Retinal pigment epithelial cell (primary cell): ENCODE results near the gene THTPA.

Experiments used
- DNase-seq: peaks from one replicate; pipeline ENCODE4 v3.0.0-alpha.2; 2010; ENCODE audit warnings: low read depth
- H3K4me3 ChIP-seq: 2 replicates; pipeline ENCODE4 v1.5.1; 2011; ENCODE audit warnings: mild to moderate bottlenecking, low read length, control low read depth, moderate library complexity
- TF ChIP-seq, protein P1 (sequence below): conservative IDR thresholded peaks from 2 replicates; pipeline ENCODE4 v1.5.1; 2011; ENCODE audit warnings: low read depth, low read length, control low read depth, inconsistent platforms

THTPA gene

DNA sequence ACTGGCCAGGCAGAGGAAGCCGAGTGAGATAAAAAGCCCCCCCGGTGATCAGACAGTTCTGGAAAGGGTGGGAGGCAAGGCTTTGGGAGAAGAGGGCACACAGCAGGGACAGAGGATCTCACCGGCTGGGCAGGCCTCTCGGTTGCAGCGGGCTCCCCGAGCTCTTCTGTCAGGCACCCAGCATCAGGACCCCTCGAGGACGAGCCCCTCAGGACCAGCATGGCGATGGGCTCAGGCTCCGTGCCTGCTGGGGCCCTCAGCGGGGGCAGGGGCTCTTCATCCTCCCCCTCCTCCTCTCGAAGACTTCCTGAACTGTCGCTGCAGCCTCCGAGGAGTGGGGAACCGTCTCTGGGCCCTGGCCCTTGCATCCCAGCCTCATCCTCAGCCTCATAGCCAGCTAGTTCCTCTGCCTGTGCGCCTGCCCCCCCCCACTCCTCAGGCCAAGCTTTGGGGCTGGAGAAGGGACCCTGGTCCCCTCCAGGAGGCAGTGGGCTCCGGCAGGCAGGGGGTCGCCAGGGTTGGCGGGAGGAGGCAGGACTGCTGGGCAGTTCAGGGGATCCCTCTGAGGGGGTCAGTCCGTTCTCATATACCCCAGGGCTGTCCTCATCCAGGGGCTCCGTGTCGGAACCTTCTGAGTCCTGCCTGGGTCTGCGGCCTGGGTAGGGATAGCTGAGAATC lies 14.9 kb downstream of the THTPA start:
- no peak overlapping the region for H3K4me3 ChIP-seq
- TF ChIP-seq, protein P1, sequence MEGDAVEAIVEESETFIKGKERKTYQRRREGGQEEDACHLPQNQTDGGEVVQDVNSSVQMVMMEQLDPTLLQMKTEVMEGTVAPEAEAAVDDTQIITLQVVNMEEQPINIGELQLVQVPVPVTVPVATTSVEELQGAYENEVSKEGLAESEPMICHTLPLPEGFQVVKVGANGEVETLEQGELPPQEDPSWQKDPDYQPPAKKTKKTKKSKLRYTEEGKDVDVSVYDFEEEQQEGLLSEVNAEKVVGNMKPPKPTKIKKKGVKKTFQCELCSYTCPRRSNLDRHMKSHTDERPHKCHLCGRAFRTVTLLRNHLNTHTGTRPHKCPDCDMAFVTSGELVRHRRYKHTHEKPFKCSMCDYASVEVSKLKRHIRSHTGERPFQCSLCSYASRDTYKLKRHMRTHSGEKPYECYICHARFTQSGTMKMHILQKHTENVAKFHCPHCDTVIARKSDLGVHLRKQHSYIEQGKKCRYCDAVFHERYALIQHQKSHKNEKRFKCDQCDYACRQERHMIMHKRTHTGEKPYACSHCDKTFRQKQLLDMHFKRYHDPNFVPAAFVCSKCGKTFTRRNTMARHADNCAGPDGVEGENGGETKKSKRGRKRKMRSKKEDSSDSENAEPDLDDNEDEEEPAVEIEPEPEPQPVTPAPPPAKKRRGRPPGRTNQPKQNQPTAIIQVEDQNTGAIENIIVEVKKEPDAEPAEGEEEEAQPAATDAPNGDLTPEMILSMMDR, result no peak
- DNase-seq, result no peak

DNA sequence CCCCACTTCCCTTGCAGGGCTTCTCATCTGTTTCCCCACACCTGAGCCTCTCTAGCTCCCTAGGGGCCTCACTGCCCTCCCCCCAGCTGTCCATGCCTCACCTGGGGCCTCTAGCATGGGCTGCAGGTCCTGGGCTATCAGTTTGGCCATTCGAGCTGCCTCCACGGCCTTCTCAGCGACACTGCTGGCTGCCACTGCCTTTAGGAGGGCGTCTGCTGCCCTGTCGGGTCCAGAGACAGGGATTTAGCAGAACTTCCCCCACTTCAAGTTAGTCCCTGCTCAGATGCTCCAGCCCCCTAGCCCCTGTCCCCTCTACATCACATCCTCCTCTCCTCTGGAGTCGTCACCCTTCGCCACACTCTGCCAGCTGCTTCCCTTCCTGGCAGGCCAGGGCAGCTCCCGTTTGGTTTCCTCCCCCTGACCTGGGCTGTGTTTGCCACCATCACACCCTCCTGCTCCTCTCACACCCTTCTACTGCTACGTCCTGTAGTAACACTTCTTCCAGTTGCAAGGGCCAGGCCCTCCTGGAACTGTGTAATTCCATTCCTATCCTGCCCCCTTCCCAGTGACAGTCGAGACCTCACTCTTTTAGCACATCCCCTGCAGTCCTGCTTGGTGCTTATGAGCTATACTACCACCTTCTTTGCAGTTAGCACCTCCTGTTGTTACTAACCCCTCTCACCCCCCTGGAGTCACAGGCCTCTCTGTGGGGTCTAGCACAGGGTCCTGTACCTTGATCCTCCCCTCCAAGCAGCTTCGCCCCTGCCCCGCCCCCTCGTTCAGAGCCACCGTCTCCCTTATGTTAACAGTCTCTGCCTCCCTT lies 15.8 kb downstream of the THTPA start:
- TF ChIP-seq, protein P1, result no peak
- H3K4me3 ChIP-seq, result no peak overlapping the region
- DNase-seq, result no peak

DNA sequence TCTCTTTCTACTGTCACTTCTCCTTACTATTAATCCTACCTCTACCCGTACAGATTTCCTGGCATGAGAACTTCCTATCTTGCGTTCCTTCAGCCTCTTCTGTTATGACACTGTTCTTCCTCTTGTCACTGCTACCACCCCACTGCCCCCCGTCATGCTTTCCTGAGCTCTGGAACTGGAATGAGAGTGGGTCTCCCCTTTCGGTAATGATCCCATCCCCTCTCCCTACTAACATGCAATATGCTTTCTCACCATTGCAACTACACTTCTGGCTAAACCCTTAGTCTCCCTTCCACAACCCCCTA lies 16.4 kb downstream of the THTPA start:
- TF ChIP-seq, protein P1, result no peak
- H3K4me3 ChIP-seq, result no peak overlapping the region
- no peak for DNase-seq

DNA sequence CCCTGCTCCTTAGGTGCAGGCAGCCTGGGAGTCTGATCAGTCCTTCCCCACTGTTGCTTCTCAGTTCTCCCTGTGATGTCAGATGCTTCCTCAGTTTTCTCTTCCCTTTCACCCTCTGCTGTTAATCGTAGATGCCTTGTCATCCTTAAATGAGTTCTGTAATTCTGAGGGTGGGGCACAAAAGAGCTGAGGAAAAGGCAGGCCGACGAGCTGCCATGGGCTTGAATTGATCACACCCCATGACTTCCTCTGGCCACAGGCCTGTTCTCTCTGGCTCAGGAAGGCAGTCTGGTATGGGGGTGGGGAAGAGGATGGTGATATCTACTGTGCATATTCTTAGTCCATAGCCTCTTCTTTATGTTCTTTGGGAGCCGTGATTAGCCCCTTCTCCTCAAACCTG lies 16.8 kb downstream of the THTPA start:
- H3K4me3 ChIP-seq, result no peak overlapping the region
- TF ChIP-seq, protein P1, result no peak
- DNase-seq, result no peak

DNA sequence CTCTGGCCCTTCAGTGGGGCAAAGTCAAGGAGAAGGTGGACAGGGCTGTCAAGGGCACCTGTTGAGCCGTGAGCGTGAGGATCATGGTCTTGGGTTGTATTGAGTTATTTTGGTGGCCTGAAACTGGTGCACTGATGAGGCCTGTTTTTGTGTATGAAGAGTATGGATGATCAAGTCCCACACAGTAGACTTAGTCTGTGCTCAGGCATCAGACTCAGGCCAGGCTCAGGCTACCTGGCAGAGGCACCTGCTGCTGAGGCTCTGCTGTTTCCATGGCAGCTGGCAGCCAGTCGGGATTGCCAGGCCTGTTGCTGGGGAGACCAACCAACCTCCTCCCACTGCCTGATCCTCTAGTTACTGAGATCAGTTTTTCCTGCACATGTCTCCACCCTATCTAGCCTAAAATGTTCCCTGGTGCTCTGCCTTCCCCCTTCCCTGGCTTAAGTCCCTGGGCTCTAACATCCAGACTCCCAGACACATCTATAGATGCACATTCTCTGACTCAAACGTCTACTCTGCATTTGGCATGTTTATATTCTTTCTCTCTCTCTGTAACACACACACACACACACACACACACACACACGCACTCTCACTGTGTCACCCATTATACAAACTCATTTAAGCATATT lies 17.4 kb downstream of the THTPA start:
- H3K4me3 ChIP-seq, result no peak overlapping the region
- DNase-seq, result no peak
- TF ChIP-seq, protein P1, result no peak

DNA sequence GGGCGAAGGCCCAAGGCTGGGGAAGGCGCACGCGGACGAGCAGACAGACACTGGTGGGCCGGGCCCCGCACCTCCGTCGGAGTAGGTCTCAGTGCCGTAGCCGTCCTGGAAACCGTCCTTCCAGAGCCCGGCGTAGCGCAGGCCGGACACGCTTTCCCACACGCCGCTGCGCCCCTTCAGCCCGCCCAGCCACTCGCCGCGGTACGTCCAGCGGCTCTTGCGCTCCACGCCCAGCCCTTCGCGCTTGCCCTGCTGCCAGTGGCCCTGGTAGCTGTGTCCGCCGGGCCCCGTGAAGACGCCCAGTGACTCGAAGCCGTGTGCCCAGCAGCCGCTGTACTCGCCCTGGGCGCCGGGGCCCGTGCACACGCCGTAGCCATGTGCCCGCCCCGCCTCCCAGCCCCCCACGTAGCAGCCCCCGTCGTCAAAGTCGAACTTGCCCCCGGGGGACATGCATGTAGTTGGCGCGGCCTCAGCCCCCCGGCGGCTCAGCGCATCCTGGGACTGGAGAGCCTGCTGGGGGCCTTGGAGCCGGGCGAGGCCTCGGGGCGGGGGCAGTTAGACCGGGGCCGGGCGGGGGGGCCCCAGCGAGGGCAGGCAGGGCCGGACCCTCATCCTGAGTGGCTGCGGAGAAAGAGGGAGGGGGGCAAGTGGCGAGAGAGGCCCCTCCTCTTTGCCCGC lies 21.1 kb downstream of the THTPA start:
- H3K4me3 ChIP-seq, result no peak overlapping the region
- no peak for DNase-seq

More for the DNA sequence above, 21.1 kb downstream of the THTPA start:
- TF ChIP-seq, protein P1, result no peak
